Stimulated activated CD8-positive, alpha-beta memory T cell treated with anti-CD3 and anti-CD28 coated beads, Interleukin-7, amount 100 ng/mL, for 4 hours (primary cell): ENCODE results near the gene LDLRAD4.

ENCODE experiments used
- DNase-seq, 2 donors: peaks; one replicate each; pipeline ENCODE4 v3.0.0-alpha.2; 2020; ENCODE audit warnings: low read depth in 2 of 2

The LDLRAD4 gene

DNA sequence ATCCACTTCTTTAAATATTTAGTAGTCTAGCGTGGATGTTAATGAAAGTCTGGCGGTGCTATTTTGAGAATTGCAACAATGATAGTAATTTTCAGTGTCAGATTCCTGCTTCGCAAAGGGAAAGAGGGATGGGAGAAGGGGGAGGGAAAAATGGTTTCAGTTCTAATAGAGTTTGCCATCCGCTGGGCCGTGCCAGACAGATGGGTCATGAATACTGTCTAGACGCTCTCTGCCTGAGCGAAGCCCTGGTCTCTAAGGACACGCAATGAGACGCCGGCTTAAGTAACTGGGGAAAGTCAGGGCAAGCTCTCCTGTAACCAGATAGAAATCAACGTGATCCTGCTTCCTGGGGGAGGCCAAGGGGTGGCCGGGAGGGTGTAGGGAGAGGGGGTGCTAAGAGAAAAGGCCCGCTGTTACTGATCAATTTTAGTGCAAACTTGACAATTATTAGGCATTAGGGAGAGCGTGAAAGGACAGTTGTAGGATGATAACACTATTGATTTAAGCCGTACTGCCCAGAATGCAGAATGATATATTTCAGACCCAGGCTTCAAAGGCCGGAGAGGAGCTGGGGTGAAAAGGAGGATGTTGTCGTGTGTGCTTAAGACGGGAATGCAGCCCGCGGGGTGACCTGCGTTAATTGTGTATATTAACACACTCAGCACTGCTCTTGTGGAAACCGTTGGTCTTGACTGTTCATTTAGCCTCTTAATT, 229.2 kb downstream of the LDLRAD4 start:
- no peak for DNase-seq

GRCh38 chr18:13448335-13448795, 229.8 kb downstream of the LDLRAD4 start:
- no peak for DNase-seq

DNA sequence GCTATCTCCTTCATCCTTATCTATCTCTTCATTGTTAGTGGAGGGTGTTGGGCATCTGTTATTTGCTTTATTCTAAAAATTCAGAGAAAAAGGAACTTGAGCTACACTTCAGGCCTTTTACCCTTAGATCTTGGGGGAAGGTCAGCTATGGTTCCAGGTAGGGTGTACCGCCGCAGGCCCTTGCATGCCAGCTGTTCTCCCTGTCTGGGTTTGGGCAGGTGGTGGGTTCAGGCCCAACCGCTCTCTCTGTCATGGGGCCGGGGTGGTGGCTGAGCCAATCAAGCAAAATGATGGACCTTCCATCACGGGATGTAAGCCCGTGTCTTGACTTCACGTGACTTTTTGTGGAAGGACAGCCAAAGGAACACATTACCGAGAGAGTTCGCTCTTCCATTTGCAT, 231.1 kb downstream of the LDLRAD4 start:
- no peak for DNase-seq

DNA sequence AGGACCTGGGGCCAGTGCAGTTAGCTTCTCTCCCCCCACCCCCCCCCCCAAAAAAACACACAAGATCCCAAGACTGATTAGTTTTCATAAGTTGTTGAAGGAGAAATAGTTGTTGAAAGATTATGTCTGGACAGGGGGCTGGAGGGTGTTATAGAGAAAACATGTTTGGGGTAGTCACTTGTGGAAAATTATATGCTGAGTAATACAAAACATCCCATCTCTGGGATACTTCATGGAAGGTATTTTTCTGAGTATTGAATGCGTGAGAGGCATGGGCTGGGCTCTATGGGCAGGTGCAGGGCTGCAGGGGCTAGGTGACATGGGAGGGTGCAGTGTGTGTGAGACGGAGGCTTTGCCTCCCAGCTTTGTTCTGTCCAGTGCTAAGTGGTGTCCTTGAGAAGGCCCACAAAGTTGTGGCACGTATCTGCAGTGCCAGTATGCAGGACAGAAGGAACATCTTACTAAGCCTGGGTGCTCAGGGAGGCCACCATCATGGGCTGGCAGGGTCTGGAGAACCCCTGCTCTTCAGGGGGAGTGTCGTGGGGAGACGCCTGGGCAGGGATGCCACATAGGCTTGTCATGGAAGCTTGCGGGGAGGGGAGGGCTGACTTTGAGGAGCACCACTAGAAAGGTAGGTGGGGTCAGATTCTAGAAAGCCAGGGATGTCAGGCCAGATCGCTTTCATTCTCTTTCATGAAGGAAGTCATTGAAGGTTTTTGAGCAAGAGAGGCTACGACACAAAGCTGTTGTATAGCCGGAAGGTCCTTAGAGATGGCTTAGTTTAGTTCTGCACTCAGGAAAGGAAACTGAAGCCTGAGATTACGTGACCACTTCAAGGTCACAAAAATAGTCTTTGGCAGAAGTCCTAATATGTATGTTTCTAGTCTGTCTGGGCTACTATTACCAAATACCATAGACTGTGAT, 232.0 kb downstream of the LDLRAD4 start:
- no peak for DNase-seq

- DNase-seq = no peak
Observed at GRCh38 chr18:13451213-13451540, 232.6 kb downstream of the LDLRAD4 start.

GRCh38 chr18:13451661-13452387, 233.3 kb downstream of the LDLRAD4 start:
- DNase-seq = no peak

GRCh38 chr18:13452388-13452811, 233.8 kb downstream of the LDLRAD4 start:
- no peak for DNase-seq

- DNase-seq = no peak
Observed at GRCh38 chr18:13452871-13453680, 234.5 kb downstream of the LDLRAD4 start.

- no peak for DNase-seq
Observed at GRCh38 chr18:13453714-13454113, 235.2 kb downstream of the LDLRAD4 start.

GRCh38 chr18:13454363-13455150, 236.0 kb downstream of the LDLRAD4 start:
- no peak for DNase-seq

GRCh38 chr18:13455471-13455870, 236.9 kb downstream of the LDLRAD4 start:
- no peak for DNase-seq

DNA sequence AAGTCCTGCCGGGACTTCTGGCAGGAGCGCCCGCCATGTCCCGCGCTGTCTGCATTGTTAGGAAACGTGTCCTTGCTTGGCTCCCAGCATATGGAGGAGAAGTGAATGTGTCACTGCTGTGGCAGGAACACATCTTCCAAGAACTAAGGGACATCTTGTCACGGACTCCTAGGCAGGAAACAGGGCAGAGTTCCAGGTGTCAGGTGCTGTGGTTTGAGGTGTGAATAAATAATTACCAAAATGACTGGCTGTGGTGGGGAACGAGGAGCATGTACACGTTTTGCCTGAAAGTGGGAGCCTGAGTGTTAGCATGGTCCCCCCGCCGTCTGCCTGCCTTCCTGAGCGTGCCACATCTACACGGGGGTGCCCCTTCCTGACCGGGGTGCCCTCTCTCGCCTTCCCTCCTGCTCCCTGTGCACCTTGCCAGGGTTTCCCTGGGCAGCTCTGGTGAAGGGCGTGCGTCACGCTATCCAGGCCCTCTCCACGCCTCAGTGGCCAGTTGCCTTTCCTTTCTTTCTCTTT, 237.5 kb downstream of the LDLRAD4 start:
- no peak for DNase-seq

- DNase-seq = no peak
Observed at GRCh38 chr18:13456736-13457271, 238.2 kb downstream of the LDLRAD4 start.

- DNase-seq = no peak
Observed at GRCh38 chr18:13457327-13457726, 238.8 kb downstream of the LDLRAD4 start.

- DNase-seq = no peak
Observed at GRCh38 chr18:13460946-13461345, 242.4 kb downstream of the LDLRAD4 start.

- DNase-seq = no peak
Observed at GRCh38 chr18:13461469-13461868, 242.9 kb downstream of the LDLRAD4 start.

DNA sequence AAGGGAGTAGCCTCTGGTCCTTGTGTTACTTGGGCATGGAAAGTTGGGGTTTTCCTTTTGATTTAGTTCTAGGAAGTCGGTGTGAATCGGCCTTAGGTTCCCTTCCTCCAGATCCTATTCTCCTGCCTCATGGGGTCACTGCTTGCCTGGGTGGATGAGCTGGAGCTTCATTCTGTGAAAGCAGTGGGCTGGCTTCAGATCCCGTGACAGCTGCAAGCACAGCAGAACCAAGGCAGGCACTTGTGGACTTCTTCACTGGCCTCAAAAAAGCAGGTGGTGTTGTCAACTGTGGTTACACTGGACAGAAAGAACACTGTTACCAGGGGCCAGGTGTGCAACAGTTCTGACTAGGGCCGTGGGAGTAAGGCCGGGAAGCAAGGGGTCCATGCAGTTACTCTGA, 243.4 kb downstream of the LDLRAD4 start:
- DNase-seq = no peak

- no peak for DNase-seq
Observed at GRCh38 chr18:13462686-13463085, 244.1 kb downstream of the LDLRAD4 start.

DNA sequence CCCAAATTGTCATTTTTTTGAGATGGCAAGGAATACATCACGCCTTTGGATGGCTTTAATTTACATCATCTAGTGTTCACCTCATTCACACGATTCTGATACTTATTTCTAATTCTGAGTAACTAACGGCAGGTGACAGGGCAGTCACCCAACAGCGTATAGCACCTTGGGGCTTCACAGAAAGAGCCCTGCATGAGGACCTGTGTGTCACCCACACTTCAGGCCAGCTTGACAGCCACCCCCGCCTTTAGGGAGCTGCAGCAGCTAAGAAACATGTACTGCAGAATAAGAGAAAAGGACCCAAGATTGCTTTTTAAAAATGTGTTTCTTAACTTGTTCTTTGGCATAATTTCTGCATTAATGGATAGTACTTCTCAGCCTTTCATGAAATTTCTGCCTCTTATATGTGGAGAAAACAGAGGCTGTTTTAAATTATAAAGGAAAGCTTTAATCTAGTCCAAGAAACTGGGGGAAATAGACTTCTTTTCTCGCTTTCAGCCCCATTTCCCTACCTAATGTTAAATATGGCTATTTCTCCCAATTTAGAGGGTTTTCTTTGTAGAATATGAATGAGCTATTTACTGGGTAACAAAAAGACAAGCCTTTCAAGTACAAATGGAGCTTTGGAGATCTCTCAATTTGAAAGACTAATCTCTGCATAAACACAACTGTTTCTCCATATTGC, 245.1 kb downstream of the LDLRAD4 start:
- no peak for DNase-seq
